NCI-H2171 treated with DMSO at 0.1 percent for 48 hours (cell line): ENCODE measurements around the gene CTTNBP2NL.
"Not testable (repeated sequence)": the region's sequence is repeated elsewhere in the genome, so short reads cannot be mapped to it uniquely, and the experiment has no call there.

Source experiments
- DNase-seq: peaks from one replicate; lab custom pipeline; 2025; lab: John Stamatoyannopoulos, UW

Gene CTTNBP2NL

GRCh38 chr1:112461200-112461871, 65.3 kb downstream of the CTTNBP2NL start:
- no peak for DNase-seq

GRCh38 chr1:112462953-112463279, 66.9 kb downstream of the CTTNBP2NL start:
- no peak for DNase-seq

GRCh38 chr1:112464501-112464900, 68.5 kb downstream of the CTTNBP2NL start:
- DNase-seq, result no peak

GRCh38 chr1:112465122-112465521, 69.1 kb downstream of the CTTNBP2NL start:
- no peak for DNase-seq

GRCh38 chr1:112466078-112466660, 70.2 kb downstream of the CTTNBP2NL start:
- DNase-seq, result peak; percentile 84

- not testable (repeated sequence) for DNase-seq
Measured at GRCh38 chr1:112470324-112470723, 74.3 kb downstream of the CTTNBP2NL start.

- DNase-seq, result no peak
Measured at GRCh38 chr1:112470966-112471365, 75.0 kb downstream of the CTTNBP2NL start.

GRCh38 chr1:112472142-112472541, 76.1 kb downstream of the CTTNBP2NL start:
- DNase-seq, result no peak

GRCh38 chr1:112477550-112477949, 81.5 kb downstream of the CTTNBP2NL start:
- no peak for DNase-seq

GRCh38 chr1:112478314-112478713, 82.3 kb downstream of the CTTNBP2NL start:
- no peak for DNase-seq

- DNase-seq, result not testable (repeated sequence)
Measured at GRCh38 chr1:112486063-112486462, 90.0 kb downstream of the CTTNBP2NL start.

GRCh38 chr1:112487686-112488085, 91.7 kb downstream of the CTTNBP2NL start:
- not testable (repeated sequence) for DNase-seq

- no peak for DNase-seq
Measured at GRCh38 chr1:112488141-112488540, 92.1 kb downstream of the CTTNBP2NL start.

GRCh38 chr1:112492076-112492475, 96.1 kb downstream of the CTTNBP2NL start:
- DNase-seq, result no peak

GRCh38 chr1:112493351-112493750, 97.3 kb downstream of the CTTNBP2NL start:
- no peak for DNase-seq

- DNase-seq, result no peak
Measured at GRCh38 chr1:112496290-112496689, 100.3 kb downstream of the CTTNBP2NL start.

- peak; percentile 31 for DNase-seq
Measured at GRCh38 chr1:112501810-112502641, 106.0 kb downstream of the CTTNBP2NL start.

- DNase-seq, result no peak
Measured at GRCh38 chr1:112502826-112503225, 106.8 kb downstream of the CTTNBP2NL start.

GRCh38 chr1:112504001-112504660, 108.1 kb downstream of the CTTNBP2NL start:
- DNase-seq, result no peak

GRCh38 chr1:112504661-112505399, 108.8 kb downstream of the CTTNBP2NL start:
- DNase-seq, result no peak

GRCh38 chr1:112505400-112505785, 109.4 kb downstream of the CTTNBP2NL start:
- DNase-seq, result no peak

- no peak for DNase-seq
Measured at GRCh38 chr1:112505878-112506277, 109.9 kb downstream of the CTTNBP2NL start.
